GM21529 (cell line): ENCODE results near the gene NAV2.

ENCODE experiments used
- ATAC-seq: cut with Tn5 transposase; IDR thresholded peaks from one replicate; pipeline ENCODE4 v1.9.1; 2021; ENCODE audit not compliant: unreplicated experiment

The NAV2 gene

DNA sequence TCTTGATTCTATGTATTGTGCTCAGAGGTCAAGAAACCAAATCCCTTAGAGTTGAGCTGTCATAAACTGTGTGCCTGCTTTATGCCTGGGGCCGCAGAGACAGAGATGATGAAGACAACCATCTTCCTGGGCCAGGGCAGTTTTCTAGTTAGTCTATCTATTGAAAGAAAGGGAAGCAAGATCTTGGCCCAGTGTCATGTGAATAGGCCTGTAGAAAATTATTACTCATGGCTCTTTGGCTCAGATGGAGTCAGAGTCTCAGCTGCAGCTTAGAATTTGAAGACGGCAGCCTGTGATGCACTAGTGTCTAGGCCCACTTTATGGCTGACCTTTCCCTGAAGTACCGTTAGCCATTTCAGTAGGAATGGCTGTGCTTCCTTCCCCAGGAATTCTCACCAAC is 335.6 kb downstream of the NAV2 start:
- ATAC-seq, result no peak

DNA sequence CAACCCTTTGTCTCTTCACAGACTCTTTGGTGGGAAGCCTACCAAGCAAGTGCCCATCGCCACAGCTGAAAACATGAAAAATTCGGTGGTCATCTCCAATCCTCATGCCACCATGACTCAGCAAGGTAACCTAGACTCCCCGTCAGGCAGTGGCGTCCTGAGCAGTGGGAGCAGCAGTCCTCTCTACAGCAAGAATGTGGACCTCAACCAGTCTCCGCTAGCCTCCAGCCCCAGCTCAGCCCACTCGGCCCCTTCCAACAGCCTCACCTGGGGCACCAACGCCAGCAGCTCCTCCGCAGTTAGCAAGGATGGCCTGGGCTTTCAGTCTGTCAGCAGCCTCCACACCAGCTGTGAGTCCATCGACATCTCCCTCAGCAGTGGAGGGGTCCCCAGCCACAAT is 336.1 kb downstream of the NAV2 start:
- ATAC-seq, result no peak

DNA sequence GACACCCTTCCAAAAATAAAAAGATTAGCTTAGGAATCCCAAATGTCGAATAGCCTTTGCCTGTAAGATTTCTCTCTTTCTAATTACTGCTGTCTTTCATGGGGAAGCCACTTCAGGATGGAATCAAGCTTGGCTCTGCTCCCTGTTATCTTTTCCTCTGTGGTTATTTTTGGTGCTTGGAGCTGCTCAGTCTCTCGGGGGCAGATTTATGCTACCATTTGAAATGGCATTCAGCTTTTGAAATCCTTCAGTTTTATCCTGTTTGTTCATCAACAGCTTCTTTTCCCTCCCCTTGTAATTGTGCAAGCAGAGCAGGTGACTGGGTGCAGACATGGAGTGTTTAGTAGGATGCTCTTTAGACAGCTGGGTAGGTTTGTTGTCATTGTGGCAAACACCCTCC is 336.6 kb downstream of the NAV2 start:
- ATAC-seq, result no peak

DNA sequence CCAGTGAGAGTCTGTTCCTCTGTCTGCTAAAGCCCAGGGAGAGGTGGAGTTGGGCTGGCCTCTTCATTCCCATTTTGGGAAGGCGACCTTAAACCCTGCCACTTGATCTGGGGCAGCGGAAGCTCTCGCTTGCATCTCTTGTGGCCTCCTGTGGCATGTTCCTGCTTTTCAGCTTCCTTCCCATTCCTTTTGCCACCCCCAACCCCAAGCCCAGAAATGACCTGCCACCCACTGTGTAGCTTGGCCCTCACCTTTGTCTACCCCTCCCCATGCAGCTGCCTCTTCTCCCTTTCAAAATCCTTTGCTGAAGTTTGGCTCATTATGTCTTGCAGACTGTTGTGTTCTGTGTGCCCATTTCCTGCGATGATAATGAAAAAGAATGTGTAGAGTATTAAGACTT is 337.4 kb downstream of the NAV2 start:
- no peak for ATAC-seq

DNA sequence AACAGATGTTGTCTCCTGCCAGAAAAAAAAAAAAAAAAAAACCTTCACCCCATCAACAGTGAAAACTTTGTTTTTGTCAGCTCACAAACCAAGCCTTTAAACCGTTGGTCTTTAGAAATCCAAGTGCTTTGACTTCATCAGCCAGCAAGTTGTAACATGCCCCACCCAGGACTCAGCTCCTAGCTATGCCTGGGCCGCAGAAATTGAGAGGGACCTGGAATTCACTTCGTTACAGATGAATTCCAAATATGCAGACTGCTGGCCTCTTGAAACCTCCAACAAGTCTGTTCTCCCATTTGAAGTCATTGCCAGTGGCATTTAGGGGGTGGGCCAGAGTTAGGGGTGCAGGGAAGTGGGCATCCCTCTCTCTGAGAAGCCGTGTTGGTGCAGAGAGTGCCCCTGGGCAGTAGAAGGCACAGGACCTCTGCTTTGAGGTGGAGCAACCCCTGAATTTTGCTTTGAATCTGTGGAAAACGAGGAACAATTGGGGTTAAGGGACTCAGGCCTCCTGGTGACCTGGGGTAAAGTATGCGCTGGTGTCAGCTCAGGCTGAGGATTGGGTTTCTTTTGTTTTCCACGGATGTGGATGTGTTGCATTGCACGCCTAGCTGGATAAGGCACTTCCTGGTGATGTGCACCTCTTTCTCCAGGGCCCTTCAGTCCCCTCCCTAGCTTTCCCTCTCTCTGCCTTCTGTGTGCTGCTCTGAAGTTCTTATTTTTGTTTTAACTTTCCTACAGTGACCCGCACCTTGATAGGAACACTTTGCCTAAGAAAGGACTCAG is 338.1 kb downstream of the NAV2 start:
- no peak for ATAC-seq

DNA sequence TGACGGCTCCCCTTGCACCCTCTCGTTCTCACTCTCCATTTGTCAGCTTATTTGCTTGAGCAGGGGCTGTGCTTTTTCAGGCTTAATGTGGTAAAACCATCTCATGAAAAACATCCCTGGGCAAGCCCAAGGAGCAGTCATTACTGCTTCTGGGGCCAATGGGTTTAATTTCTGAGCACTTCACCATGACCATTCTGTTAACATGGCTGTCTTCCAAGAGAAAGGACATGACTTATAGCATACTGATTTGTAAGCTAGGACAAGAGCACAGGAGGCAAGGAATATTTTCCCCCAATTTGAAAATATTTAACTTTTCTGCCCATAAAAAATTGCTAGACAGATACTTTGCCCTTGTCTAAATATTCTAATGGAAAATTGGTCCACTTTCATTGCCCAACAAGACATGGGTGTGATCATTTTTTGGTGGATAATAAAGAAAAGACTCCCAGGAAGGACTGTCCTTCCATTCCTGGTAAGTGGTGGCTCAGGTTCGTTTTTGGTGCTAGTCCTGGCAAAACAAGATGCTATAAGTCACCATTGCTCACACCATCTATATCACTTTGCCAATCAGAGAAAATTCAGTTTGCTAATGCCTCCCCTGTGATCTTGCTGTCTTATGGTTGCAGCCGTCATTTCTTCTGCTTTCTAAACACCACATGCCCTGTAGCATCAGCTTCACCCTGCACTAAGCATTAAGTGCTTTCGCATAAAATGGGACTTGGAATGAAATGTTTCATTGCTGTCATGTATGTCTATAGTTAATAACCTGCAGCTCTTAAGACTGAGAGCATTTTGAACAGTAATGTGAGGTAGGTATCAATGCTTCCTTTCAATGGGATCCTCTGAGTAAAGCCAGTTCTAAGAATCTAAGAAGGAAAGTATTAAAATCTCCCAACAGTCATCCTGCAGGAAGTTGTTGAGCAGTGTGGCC is 339.1 kb downstream of the NAV2 start:
- ATAC-seq, result no peak

DNA sequence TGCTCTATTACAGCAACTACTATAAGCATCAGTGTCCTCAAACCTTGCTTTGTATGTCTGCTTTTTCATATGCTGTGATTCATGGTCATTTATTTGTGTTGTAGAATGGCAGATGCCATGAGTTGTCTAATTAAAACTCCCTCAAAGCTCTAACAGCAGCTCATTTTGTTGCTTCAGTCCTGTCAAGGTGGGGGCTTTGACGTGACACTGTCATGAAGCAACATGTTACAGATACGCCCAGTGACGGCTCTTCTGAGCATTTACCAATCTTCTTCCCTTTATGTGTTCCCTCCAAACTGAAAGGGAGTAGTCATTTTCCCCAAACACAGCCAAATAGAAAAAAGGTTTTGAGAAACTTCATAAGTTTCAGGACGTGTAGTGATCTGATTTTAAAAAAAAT is 340.9 kb downstream of the NAV2 start:
- ATAC-seq, result no peak

DNA sequence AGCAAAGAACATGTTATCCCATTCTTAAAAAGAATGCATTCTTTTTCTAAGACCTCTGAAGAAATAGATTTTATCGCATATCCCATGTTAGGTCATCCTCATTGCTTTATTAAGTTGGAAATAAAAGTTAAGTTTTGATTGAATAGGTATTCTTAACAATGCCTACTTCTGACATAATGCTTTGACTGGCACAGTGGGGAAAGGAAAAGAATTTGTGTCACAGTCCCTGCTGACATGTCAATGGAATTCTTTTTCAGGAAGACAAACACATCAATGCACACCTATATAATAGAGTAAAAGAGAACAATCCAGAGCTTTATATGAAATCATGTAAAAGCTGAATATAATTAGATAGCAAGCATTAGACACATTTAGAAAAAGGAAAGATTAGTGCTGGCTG is 341.9 kb downstream of the NAV2 start:
- ATAC-seq, result no peak

DNA sequence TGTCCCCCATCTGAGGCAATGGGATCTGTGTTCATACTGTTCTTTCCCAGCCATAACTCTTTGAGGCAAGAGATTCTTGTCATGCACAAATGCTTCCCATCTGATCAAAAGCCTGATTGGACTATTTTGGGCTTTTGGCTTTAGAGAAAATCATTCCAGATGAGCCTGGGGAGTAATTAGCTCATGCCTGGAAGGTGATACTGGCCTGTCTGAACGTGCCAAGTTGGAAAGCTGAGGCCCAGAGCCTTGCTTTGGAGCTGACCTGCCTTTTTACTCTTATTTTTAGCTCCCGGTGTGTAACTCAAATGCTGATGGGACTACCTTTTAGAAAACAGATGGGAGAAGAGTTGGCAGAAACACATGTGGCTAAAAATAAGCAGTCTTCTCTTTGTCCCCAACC is 342.7 kb downstream of the NAV2 start:
- ATAC-seq, result no peak

DNA sequence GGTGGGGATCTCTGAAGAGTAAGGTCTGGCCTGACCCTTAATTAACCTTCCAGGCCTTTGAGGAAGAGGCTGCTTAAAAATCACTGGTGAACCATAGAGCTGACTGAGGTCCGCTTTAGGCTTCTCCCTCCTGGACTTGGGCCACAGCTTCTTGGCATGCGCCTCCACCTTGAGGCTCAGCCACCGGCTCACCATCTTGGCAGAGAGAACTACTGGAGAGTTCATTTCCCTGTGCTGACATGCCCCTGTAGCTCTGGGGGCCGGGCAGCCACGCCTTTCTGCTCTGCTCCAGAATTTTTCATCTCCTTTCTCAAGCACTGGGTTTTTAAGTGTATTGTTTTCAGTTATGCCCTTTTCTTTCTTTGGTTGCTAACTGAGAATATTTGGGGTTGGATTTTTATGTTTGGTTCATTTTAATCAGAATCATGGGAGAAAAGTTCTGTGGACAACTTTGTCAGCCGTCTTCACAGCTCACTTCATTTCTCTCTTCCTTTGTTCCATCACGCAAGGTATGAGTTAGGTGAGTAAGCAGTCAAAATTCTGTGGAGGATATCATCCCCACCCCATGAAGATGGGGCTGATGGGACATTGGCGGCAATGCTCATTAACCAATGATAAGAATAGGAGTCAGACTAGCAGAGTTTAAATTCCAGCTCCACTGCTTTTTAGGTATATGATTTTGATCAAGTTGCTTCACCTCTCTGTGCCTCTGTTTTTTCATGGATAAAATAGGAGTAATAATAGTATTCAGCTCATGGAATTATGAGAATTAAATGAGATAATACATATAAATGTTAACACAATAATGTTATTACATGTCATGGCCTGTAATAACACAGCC is 343.7 kb downstream of the NAV2 start:
- no peak for ATAC-seq

DNA sequence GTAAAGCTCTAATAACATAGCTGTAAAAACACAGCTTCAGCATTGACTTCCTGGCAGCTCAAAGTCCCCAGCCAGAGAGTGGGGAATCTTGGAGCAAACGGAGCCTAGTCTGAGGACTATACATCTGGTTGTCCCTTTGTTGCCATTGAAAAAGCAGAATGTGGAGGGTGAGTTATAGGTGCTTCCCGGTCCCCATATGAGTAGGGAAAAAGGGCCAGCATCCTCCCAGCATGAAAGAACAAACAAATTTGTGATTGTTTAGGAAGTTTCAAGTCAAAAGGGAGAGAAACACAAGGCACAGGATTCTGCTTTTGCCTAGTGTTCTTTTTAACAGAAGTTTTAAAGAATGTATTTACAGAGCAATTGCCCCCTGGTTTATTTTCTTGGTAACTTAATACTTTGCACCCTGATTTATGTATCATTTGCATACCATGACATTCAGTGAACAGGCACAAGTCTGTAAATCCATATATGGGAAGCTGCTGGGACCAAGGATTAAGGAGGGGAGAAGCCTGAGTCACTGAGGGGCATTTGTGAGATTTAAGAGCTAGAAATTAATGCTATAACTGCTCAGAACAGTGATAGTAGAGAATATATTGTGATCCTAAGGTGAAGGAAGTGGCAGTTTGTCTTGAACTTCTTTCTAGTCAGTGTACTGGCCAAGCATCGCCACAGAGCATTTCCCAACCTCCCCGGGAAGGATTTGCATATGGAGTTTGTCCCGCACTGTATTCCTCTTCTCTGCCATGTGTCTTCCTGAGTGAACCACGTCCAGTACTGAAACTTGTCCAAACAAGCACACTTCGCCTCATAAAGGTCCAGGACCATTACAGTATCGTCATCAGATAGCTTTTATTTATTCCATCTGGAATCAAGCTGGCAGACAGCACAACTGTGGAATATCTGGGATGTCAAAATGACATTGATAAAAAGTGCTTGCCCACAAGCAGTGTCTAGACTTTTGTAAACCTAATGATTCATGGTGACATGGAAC is 344.6 kb downstream of the NAV2 start:
- no peak for ATAC-seq

DNA sequence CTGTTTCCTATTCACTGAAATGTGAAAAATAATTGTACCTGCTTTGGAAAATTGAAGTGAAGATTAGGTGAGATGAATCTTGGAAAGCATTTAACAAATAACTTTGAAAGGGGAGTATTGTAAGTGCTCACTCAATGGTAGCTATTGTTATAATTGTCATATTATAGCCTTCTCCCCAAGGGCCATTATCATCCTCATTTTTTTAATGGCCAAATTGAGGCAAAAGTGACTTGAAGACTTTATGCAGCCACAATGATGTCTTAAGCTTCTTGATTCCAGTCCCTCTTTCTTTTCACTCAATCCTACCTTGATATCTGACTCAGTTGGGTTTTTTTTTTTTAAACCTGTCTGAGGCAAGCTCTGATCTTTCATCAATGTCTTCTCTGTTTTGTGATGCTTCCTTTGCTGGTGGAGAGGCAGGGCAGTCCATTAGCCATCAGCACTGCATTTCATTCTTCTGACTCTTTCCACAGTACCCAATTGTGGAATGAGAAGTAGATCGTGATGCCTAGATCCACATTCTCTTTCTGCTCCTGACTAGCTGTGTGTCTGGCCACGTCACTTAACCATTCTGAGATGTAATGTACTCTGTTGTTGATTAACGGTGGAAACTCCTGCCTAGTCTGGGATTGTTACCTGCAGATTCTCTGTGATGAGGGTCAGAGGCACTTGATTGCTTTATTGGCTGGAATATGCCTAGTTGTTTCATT is 346.3 kb downstream of the NAV2 start:
- ATAC-seq, result no peak

DNA sequence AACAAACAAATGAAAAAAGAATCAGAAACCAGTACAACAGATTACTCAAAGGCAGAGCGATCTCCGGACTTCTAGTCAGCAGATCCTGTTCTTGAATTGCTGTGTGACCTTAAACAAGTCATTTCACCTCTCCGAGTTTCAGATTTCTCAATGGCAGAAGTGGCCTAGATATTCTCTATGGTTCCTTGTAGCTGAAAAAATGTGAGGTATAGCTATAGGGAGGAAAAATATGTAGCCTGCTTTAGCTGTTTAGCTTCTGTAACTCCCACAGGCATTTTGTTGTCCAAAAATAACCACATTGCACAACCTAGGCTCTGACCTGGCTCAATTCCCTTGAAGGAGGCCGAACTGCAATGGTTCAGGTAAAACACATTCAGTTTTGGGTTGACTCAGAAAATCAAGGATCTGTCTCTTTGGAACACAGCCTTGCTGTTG is 347.0 kb downstream of the NAV2 start:
- no peak for ATAC-seq

DNA sequence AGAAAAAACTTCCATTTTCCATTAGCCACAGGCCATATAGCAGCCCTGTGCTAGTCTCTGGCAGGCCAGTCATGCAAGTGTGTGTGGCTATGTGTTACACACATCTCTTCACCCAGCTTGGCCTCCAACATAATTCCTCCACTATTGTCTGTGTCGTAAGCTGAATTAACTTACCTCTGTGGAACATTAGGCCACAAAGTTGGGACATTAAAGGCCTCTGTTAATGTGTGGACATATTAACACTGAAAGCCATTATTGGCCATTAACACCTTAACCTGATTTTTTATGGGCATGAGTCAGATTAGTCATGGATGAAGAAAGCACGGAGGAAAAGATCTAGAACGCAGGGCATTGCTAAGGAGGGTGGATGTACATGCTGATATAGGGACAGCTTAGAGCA is 347.5 kb downstream of the NAV2 start:
- no peak for ATAC-seq

DNA sequence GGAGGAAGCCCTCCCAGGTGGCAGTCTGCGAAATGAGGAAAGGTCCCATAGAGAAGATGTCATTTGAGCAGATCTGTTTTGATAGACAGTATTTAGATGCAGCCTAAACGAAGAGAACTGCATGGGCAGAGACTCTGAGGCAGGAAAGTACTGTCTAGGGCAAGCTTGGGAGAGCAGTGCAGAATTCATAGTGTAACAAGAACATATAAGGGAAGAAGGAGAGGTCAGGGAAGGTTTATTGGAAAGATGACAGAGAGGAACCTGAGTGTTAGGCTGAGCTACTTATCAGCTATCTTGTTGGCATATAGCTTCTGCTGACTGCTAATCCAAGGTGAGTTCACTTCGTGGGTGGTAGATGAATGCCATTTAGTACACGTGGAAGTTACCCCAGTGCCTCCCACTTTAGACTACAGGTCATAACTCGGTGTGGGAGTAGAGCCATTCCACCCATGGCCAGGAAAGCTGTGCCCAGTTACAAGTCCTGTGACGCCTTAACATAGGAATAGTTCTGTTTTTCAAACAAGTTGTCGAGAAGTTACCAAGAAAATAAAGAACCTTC is 348.1 kb downstream of the NAV2 start:
- no peak for ATAC-seq

DNA sequence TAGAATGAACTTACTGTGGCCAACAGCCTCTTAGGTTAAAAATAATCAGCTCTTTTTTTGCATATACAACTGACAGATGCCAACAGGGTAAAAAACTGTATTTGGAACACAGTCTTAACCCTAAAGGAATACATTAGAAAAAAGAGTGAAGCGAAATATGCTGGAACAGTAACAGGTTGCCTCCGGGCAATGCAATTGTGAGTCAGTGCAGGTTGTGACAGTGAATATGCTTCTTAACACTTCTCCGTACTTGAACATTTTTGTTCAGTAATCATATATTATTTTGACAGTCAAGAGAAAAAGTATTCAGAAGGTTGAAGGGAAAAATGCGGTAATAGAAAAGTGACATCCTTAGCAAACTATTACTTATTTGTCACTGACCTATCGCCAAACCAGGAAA is 349.1 kb downstream of the NAV2 start:
- ATAC-seq, result no peak

DNA sequence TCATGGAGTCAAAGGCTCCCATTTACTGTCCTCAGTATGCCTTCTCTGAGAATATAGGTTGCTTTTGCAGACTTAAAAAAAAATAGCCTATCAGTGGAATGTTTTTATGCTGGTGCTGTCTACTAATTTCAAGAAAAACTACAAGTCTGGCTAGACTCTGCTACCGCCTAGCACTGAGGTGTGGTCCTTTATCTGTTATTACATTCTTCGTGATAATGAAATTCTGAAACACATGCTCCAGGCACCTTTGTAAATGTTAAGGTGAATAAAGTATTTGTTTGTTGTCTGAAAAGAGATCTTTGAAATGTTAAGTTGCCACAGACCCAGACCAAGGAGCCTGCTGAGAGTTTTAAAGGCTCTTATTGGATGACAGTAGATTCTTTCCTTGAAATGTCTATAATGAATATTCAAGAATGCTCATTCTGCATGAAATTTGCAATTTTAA is 352.3 kb downstream of the NAV2 start:
- ATAC-seq, result no peak

DNA sequence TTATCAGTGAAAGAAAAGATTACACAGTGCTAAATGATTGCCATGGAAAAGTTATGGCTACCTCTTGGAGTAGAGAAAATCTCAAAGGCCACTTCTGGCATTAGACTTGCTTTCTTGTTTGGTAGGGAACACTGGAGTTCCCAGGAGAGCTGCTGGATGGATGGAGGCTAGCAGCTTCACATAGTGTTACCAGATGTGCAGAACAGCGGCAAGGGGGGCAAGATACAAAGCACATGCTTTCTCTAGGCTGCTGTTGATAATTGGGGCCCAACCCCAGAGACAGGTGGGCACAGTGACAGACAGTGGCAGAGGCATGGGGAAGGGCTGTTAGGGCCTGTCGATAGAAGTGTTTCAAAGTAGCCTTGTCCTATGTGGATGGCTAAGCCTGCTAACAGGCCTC is 352.8 kb downstream of the NAV2 start:
- ATAC-seq, result no peak
